GM12801 (cell line): ENCODE measurements around the gene MS4A14.

ENCODE experiments used
- CTCF ChIP-seq: IDR thresholded peaks from one replicate; pipeline ENCODE4 v1.5.1; 2011; ENCODE audit warnings: control low read depth; ENCODE audit not compliant: insufficient read length; ENCODE audit errors: extremely low read depth

Gene MS4A14

GRCh38 chr11:60392361-60392760 is 3.9 kb upstream of the MS4A14 start:
- no peak for TF ChIP-seq CTCF

GRCh38 chr11:60393016-60393415 is 3.2 kb upstream of the MS4A14 start:
- TF ChIP-seq CTCF, result no peak

GRCh38 chr11:60394666-60395380 is 1.4 kb upstream of the MS4A14 start:
- no peak for TF ChIP-seq CTCF

DNA sequence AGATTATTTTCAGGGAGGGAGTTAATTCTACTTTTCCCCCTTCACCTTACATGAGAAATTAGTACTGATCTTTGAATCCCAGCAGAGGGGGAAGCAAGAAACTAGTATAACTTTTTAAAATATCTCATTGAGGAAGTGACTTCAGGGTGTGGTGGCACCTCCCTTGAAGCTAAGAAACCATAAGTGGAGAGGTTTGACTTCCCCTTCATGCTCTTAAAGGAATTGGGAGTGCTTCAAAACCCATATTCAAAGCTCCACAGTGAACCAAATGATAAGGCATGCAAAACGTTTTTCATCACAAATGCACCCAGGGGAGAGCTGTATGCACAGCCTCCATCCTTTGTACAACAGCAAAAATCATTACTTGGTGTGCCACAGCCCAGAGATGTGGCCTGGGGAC is 540 bp downstream of the MS4A14 start:
- no peak for TF ChIP-seq CTCF

- no peak for TF ChIP-seq CTCF
Observed at GRCh38 chr11:60420015-60420414, 23.8 kb downstream of the MS4A14 start.

DNA sequence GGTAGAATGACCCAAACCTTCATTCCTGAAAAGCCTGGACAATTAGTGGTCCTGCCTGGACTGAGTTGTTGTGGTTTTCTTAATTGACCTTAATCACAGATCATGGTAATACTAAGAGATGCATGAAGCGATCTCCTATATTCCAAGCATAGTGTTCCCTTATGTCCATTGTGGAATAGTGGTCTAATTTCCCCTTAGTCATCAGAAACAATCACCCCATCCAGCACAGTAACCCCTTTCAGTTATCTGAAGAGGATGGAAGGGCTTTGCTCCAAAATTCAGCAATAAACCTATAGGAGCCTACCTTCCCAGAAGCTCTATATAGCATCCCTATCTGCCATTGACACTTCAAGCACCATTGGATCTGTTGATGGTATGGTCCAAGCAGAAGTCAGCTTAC is 26.4 kb downstream of the MS4A14 start:
- TF ChIP-seq CTCF, result no peak

- TF ChIP-seq CTCF, result no peak
Observed at GRCh38 chr11:60428517-60428916, 32.3 kb downstream of the MS4A14 start.
